Activated CD4-positive, alpha-beta T cell treated with anti-CD3 and anti-CD28 coated beads, Interleukin-2, amount 10 ng/mL, durations not matched to agents 24 days and 14 days (primary cell): ENCODE results near the gene WSCD1. TPM values are rescaled to one million over a fixed set of nuclear protein-coding genes. Genes with fewer than 3 reads are reported as not detected.

Source experiments
- DNase-seq: peaks from one replicate; pipeline ENCODE4 v3.0.0; 2022
- H3K27ac Mint-ChIP-seq: one replicate; pipeline ENCODE4 v1.8.0; 2022; ENCODE audit warnings: mild to moderate bottlenecking, mixed read lengths
- H3K27me3 Mint-ChIP-seq: one replicate; pipeline ENCODE4 v1.8.0; 2022; ENCODE audit warnings: mixed read lengths
- H3K36me3 Mint-ChIP-seq: one replicate; pipeline ENCODE4 v1.8.0; 2022; ENCODE audit warnings: low read depth, mild to moderate bottlenecking, mixed read lengths
- H3K4me1 Mint-ChIP-seq: one replicate; pipeline ENCODE4 v1.8.0; 2021; ENCODE audit warnings: mixed read lengths
- H3K4me3 Mint-ChIP-seq: one replicate; pipeline ENCODE4 v1.8.0; 2022; ENCODE audit warnings: mild to moderate bottlenecking, moderate library complexity, mixed read lengths
- H3K9me3 Mint-ChIP-seq: one replicate; pipeline ENCODE4 v1.8.0; 2021; ENCODE audit warnings: mixed read lengths
- intact Hi-C: fragments of 100-400 bp; cut with micrococcal nuclease; formaldehyde crosslinking; loops from one replicate; pipeline ENCODE4 v1.15.1; 2023
- total RNA-seq: library from RNA; stranded (reverse); gene quantifications from 2 replicates; pipeline ENCODE4 v1.2.3, GENCODE V29; 2022

The WSCD1 gene
- total RNA-seq, 1 donor from 2014 or later = not detected

- H3K4me3 Mint-ChIP-seq = no peak overlapping the region
- H3K9me3 Mint-ChIP-seq = peaks cover 4% of the 10 kb centered on the region
- intact Hi-C loops = no loop called here
- H3K27me3 Mint-ChIP-seq = no peaks in the 10 kb centered on the region
- H3K27ac Mint-ChIP-seq = no peak overlapping the region
- H3K36me3 Mint-ChIP-seq = no peaks in the 10 kb centered on the region
- no peak for DNase-seq
- no peaks in the 10 kb centered on the region for H3K4me1 Mint-ChIP-seq
Measured at GRCh38 chr17:6153375-6153774, 83.2 kb downstream of the WSCD1 start.

- DNase-seq = no peak
- no peaks in the 10 kb centered on the region for H3K27me3 Mint-ChIP-seq
- H3K36me3 Mint-ChIP-seq = no peaks in the 10 kb centered on the region
- no peaks in the 10 kb centered on the region for H3K4me1 Mint-ChIP-seq
- intact Hi-C loops = no loop called here
- H3K9me3 Mint-ChIP-seq = no peaks in the 10 kb centered on the region
- H3K4me3 Mint-ChIP-seq = no peak overlapping the region
- H3K27ac Mint-ChIP-seq = no peak overlapping the region
Measured at GRCh38 chr17:6157716-6158115, 87.5 kb downstream of the WSCD1 start.

GRCh38 chr17:6159541-6160231, 89.5 kb downstream of the WSCD1 start:
- intact Hi-C loops = no loop called here
- H3K4me3 Mint-ChIP-seq = no peak overlapping the region
- no peak for DNase-seq
- H3K27ac Mint-ChIP-seq = no peak overlapping the region
- no peaks in the 10 kb centered on the region for H3K9me3 Mint-ChIP-seq
- no peaks in the 10 kb centered on the region for H3K27me3 Mint-ChIP-seq
- no peaks in the 10 kb centered on the region for H3K4me1 Mint-ChIP-seq
- no peaks in the 10 kb centered on the region for H3K36me3 Mint-ChIP-seq

- H3K36me3 Mint-ChIP-seq = no peaks in the 10 kb centered on the region
- no peak overlapping the region for H3K27ac Mint-ChIP-seq
- H3K4me3 Mint-ChIP-seq = no peak overlapping the region
- intact Hi-C loops = no loop called here
- no peaks in the 10 kb centered on the region for H3K27me3 Mint-ChIP-seq
- H3K4me1 Mint-ChIP-seq = no peaks in the 10 kb centered on the region
- H3K9me3 Mint-ChIP-seq = no peaks in the 10 kb centered on the region
- no peak for DNase-seq
Measured at GRCh38 chr17:6160232-6160555, 90.0 kb downstream of the WSCD1 start.

GRCh38 chr17:6160911-6161855, 91.0 kb downstream of the WSCD1 start:
- Mint-ChIP-seq H3K27me3 (no peaks in the 10 kb centered on the region), H3K27ac (no peak overlapping the region), H3K36me3 (no peaks in the 10 kb centered on the region), H3K9me3 (no peaks in the 10 kb centered on the region), H3K4me3 (no peak overlapping the region), H3K4me1 (no peaks in the 10 kb centered on the region)
- no peak for DNase-seq
- intact Hi-C loops = no loop called here

GRCh38 chr17:6162216-6162615, 92.0 kb downstream of the WSCD1 start:
- Mint-ChIP-seq H3K4me1 (no peaks in the 10 kb centered on the region), H3K27me3 (no peaks in the 10 kb centered on the region), H3K36me3 (no peaks in the 10 kb centered on the region), H3K9me3 (no peaks in the 10 kb centered on the region), H3K4me3 (no peak overlapping the region), H3K27ac (no peak overlapping the region)
- no peak for DNase-seq
- intact Hi-C loops = no loop called here

GRCh38 chr17:6162892-6163291, 92.7 kb downstream of the WSCD1 start:
- H3K36me3 Mint-ChIP-seq = no peaks in the 10 kb centered on the region
- DNase-seq = no peak

GRCh38 chr17:6163612-6164333, 93.6 kb downstream of the WSCD1 start:
- no peaks in the 10 kb centered on the region for H3K4me1 Mint-ChIP-seq
- intact Hi-C loops = no loop called here
- no peak overlapping the region for H3K4me3 Mint-ChIP-seq
- no peaks in the 10 kb centered on the region for H3K27me3 Mint-ChIP-seq
- DNase-seq = no peak
- H3K36me3 Mint-ChIP-seq = no peaks in the 10 kb centered on the region
- no peak overlapping the region for H3K27ac Mint-ChIP-seq
- no peaks in the 10 kb centered on the region for H3K9me3 Mint-ChIP-seq

More at GRCh38 chr17:6162892-6163291, 92.7 kb downstream of the WSCD1 start:
- intact Hi-C loops = no loop called here
- H3K4me3 Mint-ChIP-seq = no peak overlapping the region
- no peak overlapping the region for H3K27ac Mint-ChIP-seq
- no peaks in the 10 kb centered on the region for H3K4me1 Mint-ChIP-seq
- no peaks in the 10 kb centered on the region for H3K9me3 Mint-ChIP-seq
- no peaks in the 10 kb centered on the region for H3K27me3 Mint-ChIP-seq

- intact Hi-C loops = no loop called here
- Mint-ChIP-seq H3K4me1 (no peaks in the 10 kb centered on the region), H3K4me3 (no peak overlapping the region), H3K9me3 (no peaks in the 10 kb centered on the region), H3K36me3 (no peaks in the 10 kb centered on the region), H3K27me3 (no peaks in the 10 kb centered on the region), H3K27ac (no peak overlapping the region)
- DNase-seq = no peak
Measured at GRCh38 chr17:6164996-6165395, 94.8 kb downstream of the WSCD1 start.

- DNase-seq = no peak
- intact Hi-C loops = no loop called here
- Mint-ChIP-seq H3K9me3 (no peaks in the 10 kb centered on the region), H3K27me3 (no peaks in the 10 kb centered on the region), H3K36me3 (no peaks in the 10 kb centered on the region), H3K4me1 (no peaks in the 10 kb centered on the region), H3K4me3 (no peak overlapping the region), H3K27ac (no peak overlapping the region)
Measured at GRCh38 chr17:6165806-6166205, 95.6 kb downstream of the WSCD1 start.

GRCh38 chr17:6166492-6167179, 96.5 kb downstream of the WSCD1 start:
- no peak overlapping the region for H3K27ac Mint-ChIP-seq

GRCh38 chr17:6168296-6168695, 98.1 kb downstream of the WSCD1 start:
- no peaks in the 10 kb centered on the region for H3K4me1 Mint-ChIP-seq
- no peaks in the 10 kb centered on the region for H3K36me3 Mint-ChIP-seq
- no peaks in the 10 kb centered on the region for H3K9me3 Mint-ChIP-seq
- intact Hi-C loops = no loop called here
- H3K27me3 Mint-ChIP-seq = no peaks in the 10 kb centered on the region
- no peak overlapping the region for H3K27ac Mint-ChIP-seq
- no peak overlapping the region for H3K4me3 Mint-ChIP-seq
- DNase-seq = no peak

More at GRCh38 chr17:6166492-6167179, 96.5 kb downstream of the WSCD1 start:
- Mint-ChIP-seq H3K4me1 (no peaks in the 10 kb centered on the region), H3K9me3 (no peaks in the 10 kb centered on the region), H3K4me3 (no peak overlapping the region), H3K36me3 (no peaks in the 10 kb centered on the region), H3K27me3 (no peaks in the 10 kb centered on the region)
- no peak for DNase-seq
- intact Hi-C loops = no loop called here

GRCh38 chr17:6170349-6170748, 100.2 kb downstream of the WSCD1 start:
- H3K27ac Mint-ChIP-seq = no peak overlapping the region
- no peak for DNase-seq
- intact Hi-C loops = no loop called here
- H3K4me3 Mint-ChIP-seq = no peak overlapping the region
- H3K27me3 Mint-ChIP-seq = no peaks in the 10 kb centered on the region
- no peaks in the 10 kb centered on the region for H3K9me3 Mint-ChIP-seq
- H3K36me3 Mint-ChIP-seq = no peaks in the 10 kb centered on the region
- no peaks in the 10 kb centered on the region for H3K4me1 Mint-ChIP-seq
